H9 (cell line): Measurements from ENCODE around the gene MEG3. TPM values are rescaled to one million over a fixed set of nuclear protein-coding genes. Genes with fewer than 3 reads are reported as not detected.
A peak's percentile ranks its signal among the peaks of the same experiment; 100 is the strongest.

Experiments
- DNase-seq: peaks from one replicate; pipeline ENCODE4 v3.0.0-alpha.2; 2017
- H2AFZ ChIP-seq: one replicate; pipeline ENCODE4 v1.6.1; 2013; ENCODE audit warnings: mild to moderate bottlenecking, low read length, control low read depth, moderate library complexity
- H2AK5ac ChIP-seq: 2 replicates; pipeline ENCODE4 v1.6.1; 2013; ENCODE audit warnings: low read length, control low read depth, mixed read lengths; ENCODE audit not compliant: insufficient read length
- H2BK120ac ChIP-seq: one replicate; pipeline ENCODE4 v1.6.1; 2013; ENCODE audit warnings: low read depth, mild to moderate bottlenecking, low read length, control low read depth, inconsistent platforms; ENCODE audit not compliant: poor library complexity, severe bottlenecking
- H2BK12ac ChIP-seq: 2 replicates; pipeline ENCODE4 v1.6.1; 2013; ENCODE audit warnings: low read length, control low read depth, mixed read lengths, low read depth; ENCODE audit not compliant: insufficient read length
- H2BK15ac ChIP-seq: 2 replicates; pipeline ENCODE4 v1.6.1; 2013; ENCODE audit warnings: low read depth, low read length, control low read depth
- H2BK20ac ChIP-seq: one replicate; pipeline ENCODE4 v1.6.1; 2013; ENCODE audit warnings: low read depth, mild to moderate bottlenecking, low read length, control low read depth, inconsistent platforms; ENCODE audit not compliant: poor library complexity, severe bottlenecking
- H2BK5ac ChIP-seq: 2 replicates; pipeline ENCODE4 v1.6.1; 2013; ENCODE audit warnings: low read length, control low read depth, mixed read lengths; ENCODE audit not compliant: insufficient read length
- H3K14ac ChIP-seq: 2 replicates; pipeline ENCODE4 v1.6.1; 2013; ENCODE audit warnings: low read length, control low read depth; ENCODE audit not compliant: insufficient read depth
- H3K18ac ChIP-seq: 2 replicates; pipeline ENCODE4 v1.6.1; 2013; ENCODE audit warnings: low read depth, mild to moderate bottlenecking, mixed read lengths, low read length, control low read depth; ENCODE audit not compliant: insufficient read length
- H3K23ac ChIP-seq: 2 replicates; pipeline ENCODE4 v1.6.1; 2013; ENCODE audit warnings: low read length, control low read depth, mixed read lengths, low read depth; ENCODE audit not compliant: insufficient read length
- H3K23me2 ChIP-seq: 2 replicates; pipeline ENCODE4 v1.6.1; 2013; ENCODE audit warnings: low read depth, mild to moderate bottlenecking, mixed read lengths, low read length, control low read depth; ENCODE audit not compliant: insufficient read length, poor library complexity, severe bottlenecking
- H3K27ac ChIP-seq: 2 replicates; pipeline ENCODE4 v1.5.1; 2013; ENCODE audit warnings: low read length, control low read depth, mixed read lengths, low read depth; ENCODE audit not compliant: insufficient read length
- H3K27me3 ChIP-seq: 2 replicates; pipeline ENCODE4 v1.6.1; 2013; ENCODE audit warnings: low read length, control low read depth, inconsistent platforms; ENCODE audit not compliant: insufficient read depth
- H3K4ac ChIP-seq: 2 replicates; pipeline ENCODE4 v1.6.1; 2013; ENCODE audit warnings: low read depth, mild to moderate bottlenecking, control low read depth, inconsistent platforms, low read length, moderate library complexity
- H3K4me1 ChIP-seq: 2 replicates; pipeline ENCODE4 v1.6.1; 2013; ENCODE audit warnings: low read length, control low read depth, inconsistent platforms; ENCODE audit not compliant: insufficient read depth
- H3K4me2 ChIP-seq: 2 replicates; pipeline ENCODE4 v1.6.1; 2013; ENCODE audit warnings: low read length, control low read depth, mixed read lengths; ENCODE audit not compliant: insufficient read length, insufficient read depth
- H3K56ac ChIP-seq: 2 replicates; pipeline ENCODE4 v1.6.1; 2013; ENCODE audit warnings: low read depth, mild to moderate bottlenecking, mixed read lengths, low read length, control low read depth; ENCODE audit not compliant: insufficient read length
- H3K79me1 ChIP-seq: 2 replicates; pipeline ENCODE4 v1.6.1; 2013; ENCODE audit warnings: low read depth, mild to moderate bottlenecking, moderate library complexity, low read length, control low read depth, inconsistent platforms; ENCODE audit not compliant: insufficient read depth, poor library complexity, severe bottlenecking
- H3K79me2 ChIP-seq: 2 replicates; pipeline ENCODE4 v1.6.1; 2013; ENCODE audit warnings: low read length, control low read depth, inconsistent platforms; ENCODE audit not compliant: insufficient read depth
- H3K9ac ChIP-seq: 2 replicates; pipeline ENCODE4 v1.6.1; 2013; ENCODE audit warnings: low read length, control low read depth, mixed read lengths; ENCODE audit not compliant: insufficient read length; ENCODE audit errors: extremely low read depth
- H3K9me3 ChIP-seq: one replicate; pipeline ENCODE4 v1.6.1; 2013; ENCODE audit warnings: low read depth, low read length, inconsistent platforms; ENCODE audit not compliant: control insufficient read depth
- H3T11ph ChIP-seq: one replicate; pipeline ENCODE4 v1.6.1; 2013; ENCODE audit warnings: mild to moderate bottlenecking, low read length, control low read depth, inconsistent platforms
- H4K20me1 ChIP-seq: one replicate; pipeline ENCODE4 v1.6.1; 2013; ENCODE audit not compliant: control insufficient read depth, insufficient read length, insufficient read depth
- H4K5ac ChIP-seq: 2 replicates; pipeline ENCODE4 v1.6.1; 2013; ENCODE audit warnings: low read depth, mild to moderate bottlenecking, mixed read lengths, low read length, control low read depth; ENCODE audit not compliant: insufficient read length
- H4K8ac ChIP-seq: replicated peaks from 2 replicates; pipeline ENCODE4 v1.6.1; 2013; ENCODE audit warnings: low read length, control low read depth, mixed read lengths, low read depth; ENCODE audit not compliant: insufficient read length
- H4K91ac ChIP-seq: 2 replicates; pipeline ENCODE4 v1.6.1; 2013; ENCODE audit warnings: low read depth, mild to moderate bottlenecking, moderate library complexity, mixed read lengths, low read length, control low read depth; ENCODE audit not compliant: insufficient read length
- H3K27ac Mint-ChIP-seq, 3 experiments: 2 replicates in 2 of 3; 3 replicates in 1 of 3; pipeline ENCODE4 v1.8.0; 2020 to 2021; ENCODE audit warnings: mixed read lengths in 3 of 3, mild to moderate bottlenecking in 1 of 3, moderate library complexity in 1 of 3
- H3K27me3 Mint-ChIP-seq: 2 replicates; pipeline ENCODE4 v1.8.0; 2021; ENCODE audit warnings: low read depth, mild to moderate bottlenecking, moderate library complexity, mixed read lengths
- H3K36me3 Mint-ChIP-seq, 3 experiments: 2 replicates in 2 of 3; 3 replicates in 1 of 3; pipeline ENCODE4 v1.8.0; 2020 to 2021; ENCODE audit warnings: low read depth in 3 of 3, mixed read lengths in 3 of 3; ENCODE audit not compliant: insufficient read depth in 1 of 3
- H3K4me1 Mint-ChIP-seq, 2 experiments: 2 replicates each; pipeline ENCODE4 v1.8.0; 2020; ENCODE audit warnings: mixed read lengths in 2 of 2
- H3K4me3 Mint-ChIP-seq, 2 experiments: 2 replicates in 1 of 2; 3 replicates in 1 of 2; pipeline ENCODE4 v1.8.0; 2020 to 2021; ENCODE audit warnings: mild to moderate bottlenecking in 2 of 2, mixed read lengths in 2 of 2, moderate library complexity in 1 of 2
- H3K9me3 Mint-ChIP-seq, 2 experiments: 2 replicates in 1 of 2; 3 replicates in 1 of 2; pipeline ENCODE4 v1.8.0; 2020; ENCODE audit warnings: mild to moderate bottlenecking in 2 of 2, mixed read lengths in 2 of 2, moderate library complexity in 1 of 2
- CTCF ChIP-seq: fragments of 200-600 bp; sonication (generic); conservative IDR thresholded peaks from 3 replicates; pipeline ENCODE4 v1.8.0; 2021; ENCODE audit warnings: antibody characterized with exemption, mild to moderate bottlenecking
- WGBS: extraction: QIAGEN DNeasy Blood & Tissue Kit; methylation state at CpG from one replicate; pipeline ENCODE4 v1.1.7; 2013; ENCODE audit warnings: missing lambda C conversion rate, low lambda C conversion rate, mixed read lengths; ENCODE audit not compliant: insufficient read length; ENCODE audit errors: extremely low coverage; 5-methylcytosine and 5-hydroxymethylcytosine counted together
- total RNA-seq: library from RNA; stranded (reverse); gene quantifications from 2 replicates; pipeline ENCODE4 v1.2.1, GENCODE V29; 2021

MEG3 gene
- total RNA-seq, 1 experiment from 2014 or later: 0.52 TPM

GRCh38 chr14:100839681-100840111 is 13.8 kb downstream of the MEG3 start:
- Histone ChIP-seq H3K4me2 (no peak overlapping the region), H3K4me1 (peaks cover 6% of the 10 kb centered on the region; the same call in 1 of the 2 replicates), H3K27ac (no peak overlapping the region), H3K27me3 (no peaks in the 10 kb centered on the region), H2AK5ac (no peak overlapping the region), H3T11ph (no peak overlapping the region), H4K20me1 (no peaks in the 10 kb centered on the region), H3K9me3 (no peaks in the 10 kb centered on the region), H3K4ac (no peak overlapping the region), H3K9ac (no peak overlapping the region), H3K23me2 (no peaks in the 10 kb centered on the region), H3K56ac (no peak overlapping the region), H4K5ac (no peak overlapping the region), H2BK12ac (no peak overlapping the region), H2BK20ac (no peak overlapping the region), H3K14ac (peak overlapping the region; percentile 55; the same call in 1 of the 2 replicates), H2BK5ac (no peak overlapping the region), H3K23ac (no peak overlapping the region), H4K91ac (no peak overlapping the region), H2BK15ac (no peak overlapping the region), H3K79me2 (no peaks in the 10 kb centered on the region), H3K79me1 (no peaks in the 10 kb centered on the region), H2AFZ (no peak overlapping the region), H3K18ac (peak overlapping the region; percentile 27), H2BK120ac (no peak overlapping the region), H4K8ac (no peak overlapping the region)
- Mint-ChIP-seq H3K4me3 (no peak overlapping the region; a peak in 1 of 5 replicates), H3K4me1 (peaks cover 46 to 69% of the 10 kb centered on the region in 2 experiments), H3K36me3 (no peaks in the 10 kb centered on the region), H3K27ac (peak overlapping the region in 2 of 3 experiments; percentile 97 to 99; a peak in 5 of 7 replicates), H3K27me3 (peaks cover 4% of the 10 kb centered on the region; the same call in 1 of the 2 replicates), H3K9me3 (no peaks in the 10 kb centered on the region)
- no peak for DNase-seq
- no peak for TF ChIP-seq CTCF
- WGBS: no CpG with 5 or more reads among the region's 14 CpGs
